ENCODE results near the gene NPTXR. TPM values are rescaled to one million over a fixed set of nuclear protein-coding genes. Genes with fewer than 3 reads are reported as not detected.

Gene NPTXR
- polyA plus RNA-seq, 3 donors from 2014 or later: 0.59 to 1.4 (median 0.66) TPM

- Mint-ChIP-seq H3K27ac (no peak overlapping the region), H3K36me3 (no peaks in the 10 kb centered on the region), H3K9me3 (no peaks in the 10 kb centered on the region), H3K27me3 (ENCODE audit: low read depth in 3 of 3) (peaks cover 2 to 7% (median 7%) of the 10 kb centered on the region in 3 donors), H3K4me1 (no peaks in the 10 kb centered on the region), H3K4me3 (no peak overlapping the region)
- DNase-seq: no peak
Observed at GRCh38 chr22:38853196-38853651, 9.4 kb upstream of the NPTXR start.

- peaks cover 2 to 9% (median 7%) of the 10 kb centered on the region in 3 donors for H3K27me3 Mint-ChIP-seq (ENCODE audit: low read depth in 3 of 3)
- H3K36me3 Mint-ChIP-seq: no peaks in the 10 kb centered on the region
- no peak for DNase-seq
- H3K4me1 Mint-ChIP-seq: no peaks in the 10 kb centered on the region
- no peaks in the 10 kb centered on the region for H3K9me3 Mint-ChIP-seq
- H3K4me3 Mint-ChIP-seq: no peak overlapping the region
- no peak overlapping the region for H3K27ac Mint-ChIP-seq
Observed at GRCh38 chr22:38852522-38852921, 8.7 kb upstream of the NPTXR start.

GRCh38 chr22:38850941-38851849, 7.4 kb upstream of the NPTXR start:
- no peak overlapping the region for H3K27ac Mint-ChIP-seq
- H3K36me3 Mint-ChIP-seq: no peaks in the 10 kb centered on the region
- no peak for DNase-seq
- no peaks in the 10 kb centered on the region for H3K9me3 Mint-ChIP-seq
- no peaks in the 10 kb centered on the region for H3K4me1 Mint-ChIP-seq
- peaks cover 2 to 7% (median 6%) of the 10 kb centered on the region in 3 donors for H3K27me3 Mint-ChIP-seq (ENCODE audit: low read depth in 3 of 3)
- H3K4me3 Mint-ChIP-seq: no peak overlapping the region

GRCh38 chr22:38850399-38850798, 6.6 kb upstream of the NPTXR start:
- DNase-seq: no peak
- no peaks in the 10 kb centered on the region for H3K9me3 Mint-ChIP-seq
- peaks cover 0 to 8% (median 7%) of the 10 kb centered on the region in 3 donors for H3K27me3 Mint-ChIP-seq (ENCODE audit: low read depth in 3 of 3)
- no peak overlapping the region for H3K27ac Mint-ChIP-seq
- no peaks in the 10 kb centered on the region for H3K4me1 Mint-ChIP-seq
- H3K4me3 Mint-ChIP-seq: no peak overlapping the region
- H3K36me3 Mint-ChIP-seq: no peaks in the 10 kb centered on the region

DNA sequence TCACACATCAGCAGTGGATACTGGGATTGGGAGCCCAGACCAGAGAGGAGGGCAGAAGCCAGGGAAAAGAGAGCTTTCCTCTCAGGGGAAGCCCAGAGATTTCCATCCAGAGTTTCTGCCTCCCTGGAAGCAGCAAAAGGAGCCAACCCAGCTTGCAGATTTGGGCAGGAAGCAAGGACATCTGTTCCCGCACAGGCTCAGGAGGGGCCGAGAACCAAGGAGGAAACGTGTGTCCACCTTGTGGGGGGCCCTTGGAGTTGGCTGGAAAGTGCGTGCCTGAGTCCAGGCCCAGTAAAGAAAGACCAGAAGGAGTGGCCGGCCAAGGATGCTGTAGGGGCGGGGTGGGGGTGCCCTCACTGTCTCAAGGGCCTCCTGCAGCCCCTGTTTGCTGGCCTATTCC, 6.0 kb upstream of the NPTXR start:
- peaks cover 0 to 8% (median 8%) of the 10 kb centered on the region in 3 donors for H3K27me3 Mint-ChIP-seq (ENCODE audit: low read depth in 3 of 3)
- H3K4me1 Mint-ChIP-seq: no peaks in the 10 kb centered on the region
- H3K27ac Mint-ChIP-seq: no peak overlapping the region
- H3K4me3 Mint-ChIP-seq: no peak overlapping the region
- H3K9me3 Mint-ChIP-seq: no peaks in the 10 kb centered on the region
- no peak for DNase-seq
- no peaks in the 10 kb centered on the region for H3K36me3 Mint-ChIP-seq

- no peak overlapping the region for H3K27ac Mint-ChIP-seq
- no peaks in the 10 kb centered on the region for H3K9me3 Mint-ChIP-seq
- peaks cover 2 to 13% (median 7%) of the 10 kb centered on the region in 3 donors for H3K27me3 Mint-ChIP-seq (ENCODE audit: low read depth in 3 of 3)
- H3K4me3 Mint-ChIP-seq: no peak overlapping the region
- H3K36me3 Mint-ChIP-seq: no peaks in the 10 kb centered on the region
- DNase-seq: no peak
- peaks cover 11 to 13% of the 10 kb centered on the region in 2 donors for H3K4me1 Mint-ChIP-seq
Observed at GRCh38 chr22:38846412-38846811, 2.6 kb upstream of the NPTXR start.

DNA sequence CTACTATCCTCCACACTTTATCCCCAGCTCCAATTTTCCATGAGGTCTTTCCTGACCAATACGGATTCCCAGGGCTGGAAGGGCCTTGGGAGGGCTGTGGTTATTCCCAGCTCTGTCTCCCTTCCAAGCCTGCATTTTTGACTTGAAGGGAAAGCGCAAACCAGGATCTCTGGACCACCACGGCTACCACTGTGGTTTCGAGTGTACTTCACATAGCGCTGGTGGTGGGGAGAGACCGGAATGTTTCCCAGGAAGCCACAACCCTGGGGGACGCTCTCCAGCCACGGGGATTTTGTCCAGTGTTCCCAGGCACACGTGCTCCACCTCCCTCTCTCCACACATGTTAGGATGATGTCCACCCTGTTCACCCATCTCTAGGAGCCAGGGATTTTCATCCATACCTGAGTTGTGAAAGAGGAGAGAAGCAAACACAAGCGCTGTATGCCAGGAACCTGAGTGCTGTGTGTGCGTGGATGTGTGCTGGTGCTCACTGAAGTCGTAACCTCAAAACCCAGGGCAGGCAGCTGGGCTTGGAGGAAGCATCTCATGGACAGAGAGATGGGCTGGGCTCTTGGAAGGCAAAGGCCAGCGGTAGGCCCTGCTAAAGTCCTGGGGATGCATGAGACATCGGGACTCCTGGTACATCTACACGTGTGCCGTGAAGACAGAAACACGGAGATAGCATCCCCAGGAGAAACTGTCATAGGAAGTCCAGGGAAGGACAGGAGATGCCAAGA, 1.3 kb upstream of the NPTXR start:
- Mint-ChIP-seq H3K36me3 (no peaks in the 10 kb centered on the region), H3K27me3 (ENCODE audit: low read depth in 3 of 3) (peaks cover 2 to 13% (median 6%) of the 10 kb centered on the region in 3 donors), H3K9me3 (no peaks in the 10 kb centered on the region), H3K27ac (no peak overlapping the region), H3K4me1 (peaks cover 11 to 19% of the 10 kb centered on the region in 2 donors), H3K4me3 (peak overlapping the region; percentile 49 to 67 (median 63))
- DNase-seq: no peak

GRCh38 chr22:38844315-38845003, 631 bp upstream of the NPTXR start:
- Mint-ChIP-seq H3K4me1 (peaks cover 11 to 19% of the 10 kb centered on the region in 2 donors), H3K27me3 (ENCODE audit: low read depth in 3 of 3) (peaks cover 2 to 13% (median 7%) of the 10 kb centered on the region in 3 donors)

DNA sequence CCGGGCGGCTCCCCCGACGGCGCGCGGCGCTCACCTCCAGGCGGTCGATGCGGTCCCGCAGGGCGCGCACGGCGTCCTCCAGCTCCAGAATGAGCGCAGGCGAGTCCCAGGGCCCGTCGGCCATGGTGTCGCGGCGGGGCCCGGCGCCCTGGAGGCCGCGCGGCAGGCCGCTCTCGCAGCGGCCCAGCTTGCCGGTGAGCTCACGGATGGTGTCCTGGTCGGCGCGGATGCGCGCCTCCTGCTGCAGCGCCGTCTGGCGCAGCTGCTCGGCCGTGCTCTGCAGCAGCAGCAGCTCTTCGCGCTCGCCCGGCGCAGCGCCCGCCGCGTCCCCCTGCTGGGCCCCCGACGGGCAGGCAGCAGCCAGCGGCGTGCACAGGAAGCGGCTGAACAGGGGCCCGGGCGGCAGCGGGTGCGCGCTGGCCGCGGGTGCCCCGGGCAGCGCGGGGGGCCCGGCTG, 599 bp downstream of the NPTXR start:
- H3K9me3 Mint-ChIP-seq: no peaks in the 10 kb centered on the region
- peaks cover 0 to 5% (median 0%) of the 10 kb centered on the region in 3 donors for H3K36me3 Mint-ChIP-seq
- peaks cover 11 to 19% of the 10 kb centered on the region in 2 donors for H3K4me1 Mint-ChIP-seq
- H3K27ac Mint-ChIP-seq: no peak overlapping the region
- H3K27me3 Mint-ChIP-seq (ENCODE audit: low read depth in 3 of 3): peaks cover 2 to 9% (median 8%) of the 10 kb centered on the region in 3 donors
- DNase-seq: peak; percentile 59 to 73 (median 65)
- no peak overlapping the region for H3K4me3 Mint-ChIP-seq

More at GRCh38 chr22:38844315-38845003, 631 bp upstream of the NPTXR start:
- peaks cover 0 to 5% (median 0%) of the 10 kb centered on the region in 3 donors for H3K36me3 Mint-ChIP-seq
- H3K9me3 Mint-ChIP-seq: no peaks in the 10 kb centered on the region
- peak overlapping the region; percentile 40 to 67 (median 63) for H3K4me3 Mint-ChIP-seq
- no peak for DNase-seq
- H3K27ac Mint-ChIP-seq: peak overlapping the region in 1 of 6 donors; percentile 60

GRCh38 chr22:38842512-38843200, 1.2 kb downstream of the NPTXR start:
- Mint-ChIP-seq H3K27ac (peak overlapping the region; percentile 29 to 79 (median 68)), H3K27me3 (ENCODE audit: low read depth in 3 of 3) (peaks cover 2 to 9% (median 7%) of the 10 kb centered on the region in 3 donors), H3K4me1 (peaks cover 11 to 19% of the 10 kb centered on the region in 2 donors), H3K9me3 (no peaks in the 10 kb centered on the region), H3K4me3 (peak overlapping the region; percentile 79 to 94 (median 87)), H3K36me3 (peaks cover 0 to 5% (median 0%) of the 10 kb centered on the region in 3 donors)
- no peak for DNase-seq

DNA sequence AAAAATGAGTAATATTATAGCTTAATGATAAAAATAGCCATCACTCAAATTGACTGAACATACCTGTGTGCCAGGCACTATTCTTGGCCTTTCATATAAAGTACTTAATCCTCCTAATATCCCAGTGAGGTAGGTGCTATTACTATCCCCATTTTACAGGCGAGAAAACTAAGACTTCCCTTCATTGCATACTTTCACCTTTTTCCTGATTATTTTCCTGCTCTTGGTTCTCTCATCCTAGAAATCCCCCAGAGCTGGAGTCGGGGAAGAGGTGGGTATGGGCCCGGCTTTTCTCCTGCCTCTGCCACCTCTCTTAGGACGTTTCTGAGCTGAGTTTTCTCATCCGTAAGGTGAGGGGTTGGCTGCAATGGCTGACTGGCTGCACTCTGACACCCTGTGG, 2.2 kb downstream of the NPTXR start:
- Mint-ChIP-seq H3K4me3 (peak overlapping the region; percentile 29 to 85 (median 49)), H3K4me1 (peaks cover 11 to 19% of the 10 kb centered on the region in 2 donors), H3K27ac (no peak overlapping the region), H3K36me3 (peaks cover 0 to 5% (median 0%) of the 10 kb centered on the region in 3 donors), H3K27me3 (ENCODE audit: low read depth in 3 of 3) (peaks cover 2 to 9% (median 7%) of the 10 kb centered on the region in 3 donors), H3K9me3 (no peaks in the 10 kb centered on the region)
- DNase-seq: no peak

GRCh38 chr22:38841211-38841610, 2.6 kb downstream of the NPTXR start:
- H3K9me3 Mint-ChIP-seq: no peaks in the 10 kb centered on the region
- H3K4me3 Mint-ChIP-seq: peak overlapping the region in 1 of 5 donors; percentile 49
- peaks cover 11 to 19% of the 10 kb centered on the region in 2 donors for H3K4me1 Mint-ChIP-seq
- no peak overlapping the region for H3K27ac Mint-ChIP-seq
- H3K36me3 Mint-ChIP-seq: peaks cover 0 to 5% (median 0%) of the 10 kb centered on the region in 3 donors
- DNase-seq: no peak
- peaks cover 2 to 9% (median 7%) of the 10 kb centered on the region in 3 donors for H3K27me3 Mint-ChIP-seq (ENCODE audit: low read depth in 3 of 3)

GRCh38 chr22:38840129-38840528, 3.7 kb downstream of the NPTXR start:
- H3K4me1 Mint-ChIP-seq: peaks cover 11 to 19% of the 10 kb centered on the region in 2 donors
- H3K4me3 Mint-ChIP-seq: peak overlapping the region in 1 of 5 donors; percentile 9
- DNase-seq: no peak
- H3K27ac Mint-ChIP-seq: no peak overlapping the region
- peaks cover 2 to 7% (median 6%) of the 10 kb centered on the region in 3 donors for H3K27me3 Mint-ChIP-seq (ENCODE audit: low read depth in 3 of 3)
- no peaks in the 10 kb centered on the region for H3K9me3 Mint-ChIP-seq
- H3K36me3 Mint-ChIP-seq: peaks cover 0 to 5% (median 0%) of the 10 kb centered on the region in 3 donors
